Measurements from ENCODE around the gene RBBP8NL. TPM values are rescaled to one million over a fixed set of nuclear protein-coding genes. Genes with fewer than 3 reads are reported as not detected.

The RBBP8NL gene
- total and polyA plus RNA-seq, 9 of the 15 experiments (the other 6 are each of a cell fraction or from before 2014, with no cell fraction given) = not detected

- TF ChIP-seq ID3 (CRISPR knock-in tag; IDR thresholded peaks at IDR 0.05) = no peak
- no peak for TF ChIP-seq ID3 (tag; IDR thresholded peaks at IDR 0.05)
- TF ChIP-seq SRSF7 (optimal IDR thresholded peaks at IDR 0.05; ENCODE audit: low read depth, low read length) = no peak
- TF ChIP-seq FOXA1 (IDR thresholded peaks at IDR 0.05; ENCODE audit: borderline replicate concordance) = no peak
- no peak for TF ChIP-seq ZNF224 (CRISPR knock-in tag; IDR thresholded peaks at IDR 0.05)
- no peak for TF ChIP-seq E2F6 (IDR thresholded peaks at IDR 0.05; ENCODE audit: borderline replicate concordance in 1 of 2, extremely low read depth in 1 of 2, insufficient read depth in 1 of 2, insufficient read length in 1 of 2, low read depth in 1 of 2, low read length in 1 of 2, poor library complexity in 1 of 2, severe bottlenecking in 1 of 2)
- TF ChIP-seq NR2C2 (CRISPR knock-in tag; IDR thresholded peaks at IDR 0.05) = no peak
- TF ChIP-seq NR2C2 (tag; IDR thresholded peaks at IDR 0.05) = no peak
Observed at GRCh38 chr20:62464425-62464770, 37.1 kb upstream of the RBBP8NL start (continued).

DNA sequence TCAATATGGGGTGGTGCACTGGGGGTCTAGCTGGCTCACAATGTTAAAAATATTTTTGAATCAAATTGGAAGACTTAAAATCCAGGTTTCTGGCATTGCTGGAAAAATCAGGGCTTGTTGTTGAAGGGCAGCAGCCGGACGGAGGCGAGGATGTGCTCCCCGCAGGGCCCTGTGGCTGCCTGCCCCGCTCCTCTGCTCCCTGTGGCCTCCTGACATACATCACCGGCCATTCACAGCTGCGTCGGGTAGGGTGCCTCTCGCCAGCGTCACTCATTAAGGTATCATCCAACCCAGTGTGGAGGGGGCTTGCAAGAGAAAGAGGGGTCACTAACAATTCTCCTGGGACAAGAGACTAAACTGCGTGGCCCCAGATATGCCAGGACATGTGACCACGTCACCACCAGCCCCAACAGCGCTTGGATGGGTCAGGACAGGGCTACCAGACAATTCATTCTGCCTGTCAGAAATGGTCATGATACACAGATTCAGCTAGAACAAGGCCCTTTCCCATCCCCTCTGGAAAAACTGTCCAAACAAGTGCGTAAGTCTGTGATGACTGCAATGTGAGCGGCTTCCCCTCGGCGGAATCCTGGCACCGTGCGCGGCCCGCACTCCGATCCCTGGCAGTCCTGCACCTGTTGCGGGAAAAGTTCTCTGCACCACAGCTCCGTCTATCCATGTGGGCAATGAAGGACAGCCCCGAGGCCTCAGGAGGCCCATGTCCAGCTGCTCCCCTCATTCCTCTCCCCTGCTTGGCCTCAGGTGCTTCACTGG lies 36.5 kb upstream of the RBBP8NL start:
- in situ Hi-C loops (cut with MboI) = no loop called here
- no peak for FAIRE-seq
- no peaks in the 10 kb centered on the region; the same call in 1 of the 2 replicates for H4K20me1 ChIP-seq (replicated peaks; ENCODE audit: control insufficient read depth, insufficient read depth, low read length)
- no peak overlapping the region for H2AFZ ChIP-seq (ENCODE audit: low read depth, low read length)
- no peak overlapping the region for H3K27ac ChIP-seq (ENCODE audit: extremely low read depth, low read depth, low read length)
- no peak overlapping the region for H3K4me2 ChIP-seq (ENCODE audit: insufficient read depth, low read length)
- H3K79me2 ChIP-seq (ENCODE audit: control insufficient read depth, insufficient read depth, low read length) = no peaks in the 10 kb centered on the region
- POLR2A ChIA-PET = interaction anchor here (1.1 kb wide), 1 partner anchor 15 kb away, joined by 3 read pairs; no protein-coding TSS in a partner anchor
- no peak overlapping the region for H3K4me3 ChIP-seq
- intact Hi-C loops (cut with micrococcal nuclease) = no loop called here
- no peak for ATAC-seq
- no peak for DNase-seq (ENCODE audit: extremely low read depth in 1 of 4, low spot score in 3 of 4)
- peaks cover 2 to 54% of the 10 kb centered on the region in 2 experiments; a peak in 3 of 5 replicates for H3K27me3 ChIP-seq (ENCODE audit: control insufficient read depth in 2 of 2, insufficient read depth in 2 of 2, low read length in 2 of 2)
- peaks cover 6 to 69% of the 10 kb centered on the region in 2 experiments; a peak in 4 of 5 replicates for H3K4me1 ChIP-seq (replicated peaks in 1 of 2; ENCODE audit: control insufficient read depth in 2 of 2, insufficient read depth in 2 of 2, low read length in 2 of 2)
- no peak for TF ChIP-seq PHB2 (IDR thresholded peaks at IDR 0.05; ENCODE audit: low read depth)
- TF ChIP-seq, protein P1, sequence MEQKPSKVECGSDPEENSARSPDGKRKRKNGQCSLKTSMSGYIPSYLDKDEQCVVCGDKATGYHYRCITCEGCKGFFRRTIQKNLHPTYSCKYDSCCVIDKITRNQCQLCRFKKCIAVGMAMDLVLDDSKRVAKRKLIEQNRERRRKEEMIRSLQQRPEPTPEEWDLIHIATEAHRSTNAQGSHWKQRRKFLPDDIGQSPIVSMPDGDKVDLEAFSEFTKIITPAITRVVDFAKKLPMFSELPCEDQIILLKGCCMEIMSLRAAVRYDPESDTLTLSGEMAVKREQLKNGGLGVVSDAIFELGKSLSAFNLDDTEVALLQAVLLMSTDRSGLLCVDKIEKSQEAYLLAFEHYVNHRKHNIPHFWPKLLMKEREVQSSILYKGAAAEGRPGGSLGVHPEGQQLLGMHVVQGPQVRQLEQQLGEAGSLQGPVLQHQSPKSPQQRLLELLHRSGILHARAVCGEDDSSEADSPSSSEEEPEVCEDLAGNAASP (IDR thresholded peaks at IDR 0.05) = no peak
- TF ChIP-seq ZNF830 (CRISPR knock-in tag; IDR thresholded peaks at IDR 0.05) = no peak
- TF ChIP-seq ZBTB8A (IDR thresholded peaks at IDR 0.05; ENCODE audit: partially characterized antibody) = no peak
- no peak for TF ChIP-seq ZNF785 (CRISPR knock-in tag; IDR thresholded peaks at IDR 0.05)
- no peak for TF ChIP-seq FOSL1 (tag; conservative IDR thresholded peaks at IDR 0.05)
- TF ChIP-seq ZNF431 (CRISPR knock-in tag; IDR thresholded peaks at IDR 0.05) = no peak
- TF ChIP-seq E2F3 (CRISPR knock-in tag; IDR thresholded peaks at IDR 0.05) = no peak
- no peak for TF ChIP-seq MAX (CRISPR knock-in tag; IDR thresholded peaks at IDR 0.05)
- H3K9me1 ChIP-seq (ENCODE audit: control insufficient read depth, insufficient read depth, low read length) = no peaks in the 10 kb centered on the region
- CTCF ChIA-PET (ENCODE audit: low intra/inter-chr PET ratio) = no interaction called here
- H3K9me3 ChIP-seq (replicated peaks; ENCODE audit: control insufficient read depth, insufficient read depth, low read depth, low read length) = no peaks in the 10 kb centered on the region
- 37% methylated on average over 25 of the region's 25 CpGs for WGBS (ENCODE audit: insufficient coverage, low coverage, missing lambda C conversion rate)
- no peaks in the 10 kb centered on the region for H3K36me3 ChIP-seq (ENCODE audit: control insufficient read depth, insufficient read depth, low read length)
- BruUV-seq (replicated peaks) = no TSS peak
- no peak overlapping the region for H3K9ac ChIP-seq (ENCODE audit: insufficient read depth in 1 of 2, low read depth in 2 of 2, low read length in 2 of 2)

Data from K562 (cell line).